ENCODE results near the gene CHST11.
A peak's percentile ranks its signal among the peaks of the same experiment; 100 is the strongest.

The CHST11 gene

GRCh38 chr12:104681012-104681690 lies 224.4 kb downstream of the CHST11 start:
- DNase-seq = no peak

- peak; percentile 60 to 70 for DNase-seq
Measured at GRCh38 chr12:104682790-104683279, 226.1 kb downstream of the CHST11 start.

- no peak for DNase-seq
Measured at GRCh38 chr12:104683831-104684503, 227.2 kb downstream of the CHST11 start.

GRCh38 chr12:104684884-104685283 lies 228.1 kb downstream of the CHST11 start:
- no peak for DNase-seq

- DNase-seq = no peak
Measured at GRCh38 chr12:104685366-104685765, 228.6 kb downstream of the CHST11 start.

GRCh38 chr12:104686196-104686595 lies 229.4 kb downstream of the CHST11 start:
- DNase-seq = no peak

- peak; percentile 81 to 88 for DNase-seq
Measured at GRCh38 chr12:104687823-104688573, 231.2 kb downstream of the CHST11 start.

- DNase-seq = peak; percentile 67 to 74
Measured at GRCh38 chr12:104689635-104690034, 232.9 kb downstream of the CHST11 start.

- peak; percentile 30 to 55 for DNase-seq
Measured at GRCh38 chr12:104691721-104692556, 235.2 kb downstream of the CHST11 start.

- no peak for DNase-seq
Measured at GRCh38 chr12:104692557-104693218, 235.9 kb downstream of the CHST11 start.

- DNase-seq = no peak
Measured at GRCh38 chr12:104693493-104693892, 236.7 kb downstream of the CHST11 start.

GRCh38 chr12:104694161-104694560 lies 237.4 kb downstream of the CHST11 start:
- no peak for DNase-seq

- DNase-seq = no peak
Measured at GRCh38 chr12:104694711-104695110, 238.0 kb downstream of the CHST11 start.

- DNase-seq = peak; percentile 33 to 49
Measured at GRCh38 chr12:104695453-104696148, 238.9 kb downstream of the CHST11 start.

GRCh38 chr12:104697186-104697585 lies 240.4 kb downstream of the CHST11 start:
- no peak for DNase-seq

- no peak for DNase-seq
Measured at GRCh38 chr12:104698871-104699270, 242.1 kb downstream of the CHST11 start.

- no peak for DNase-seq
Measured at GRCh38 chr12:104699489-104700190, 242.9 kb downstream of the CHST11 start.

- DNase-seq = no peak
Measured at GRCh38 chr12:104700324-104700723, 243.6 kb downstream of the CHST11 start.

- DNase-seq = no peak
Measured at GRCh38 chr12:104701301-104701700, 244.6 kb downstream of the CHST11 start.

GRCh38 chr12:104701756-104702155 lies 245.0 kb downstream of the CHST11 start:
- no peak for DNase-seq
